Stomach (tissue), 19 donors: Measurements from ENCODE around the gene OSCAR. TPM values are rescaled to one million over a fixed set of nuclear protein-coding genes. Genes with fewer than 3 reads are reported as not detected.

ENCODE experiments used
- DNase-seq, 2 donors: peaks; one replicate each; pipeline versions ENCODE4 v3.0.0 to v3.0.0-alpha.2; 2013 to 2019
- H3K27ac ChIP-seq, 5 donors: fragments of 200-600 bp in 4 of 5; sonication (generic) in 4 of 5; one replicate each; pipeline ENCODE4 v1.5.1; 2013 to 2019; ENCODE audit warnings: mild to moderate bottlenecking in 1 of 5, moderate library complexity in 1 of 5
- H3K27me3 ChIP-seq, 3 donors: fragments of 200-600 bp; sonication (generic); one replicate each; pipeline ENCODE4 v1.5.1; 2017 to 2019; ENCODE audit warnings: mixed run types in 1 of 3
- H3K36me3 ChIP-seq, 4 donors: fragments of 200-600 bp; sonication (generic); 1 replicate in 3 of 4; 2 replicates in 1 of 4; pipeline ENCODE4 v1.5.1; 2016 to 2019
- H3K4me1 ChIP-seq, 4 donors: fragments of 200-600 bp; sonication (generic); one replicate each; pipeline ENCODE4 v1.5.1; 2016 to 2019
- H3K4me3 ChIP-seq, 4 donors: fragments of 200-600 bp; sonication (generic) in 3 of 4; one replicate each; pipeline ENCODE4 v1.5.1; 2016 to 2019; ENCODE audit warnings: mild to moderate bottlenecking in 1 of 4
- H3K9me3 ChIP-seq, 4 donors: fragments of 200-600 bp; sonication (generic); one replicate each; pipeline ENCODE4 v1.5.1; 2016 to 2019
- CTCF ChIP-seq, 7 experiments: fragments of 450-650 bp in 4 of 7; fragments of 200-600 bp in 3 of 7; sonication (generic) in 3 of 7; IDR thresholded peaks; one replicate each; pipeline ENCODE4 v1.5.1; 2016 to 2019; ENCODE audit warnings: antibody characterized with exemption in 7 of 7, control low read depth in 2 of 7, mild to moderate bottlenecking in 1 of 7
- EP300 ChIP-seq: sonication (generic); formaldehyde crosslinking; IDR thresholded peaks from one replicate; pipeline ENCODE4 v1.6.1; 2017; ENCODE audit warnings: antibody characterized with exemption
- POLR2A ChIP-seq, 4 donors: fragments of 450-650 bp; IDR thresholded peaks; one replicate each; pipeline ENCODE4 v1.6.1; 2016; ENCODE audit warnings: antibody characterized with exemption in 4 of 4, control low read depth in 2 of 4, mild to moderate bottlenecking in 1 of 4, moderate library complexity in 1 of 4
- POLR2AphosphoS5 ChIP-seq, 3 donors: sonication (generic); formaldehyde crosslinking; IDR thresholded peaks; one replicate each; pipeline ENCODE4 v1.6.1; 2016; ENCODE audit warnings: antibody characterized with exemption in 3 of 3
- WGBS, 5 donors: extraction: QIAGEN DNeasy Blood & Tissue Kit in 3 of 5; methylation state at CpG; one replicate each; pipeline versions ENCODE4 v1.1.5 to v1.1.7; 2013 to 2018; 5-methylcytosine and 5-hydroxymethylcytosine counted together
- intact Hi-C: fragments of 100-400 bp; cut with DNase I; formaldehyde crosslinking; loops from one replicate; pipeline ENCODE4 v1.15.1; 2023; ENCODE audit warnings: low total_unique reads
- long read RNA-seq, 10 donors: transcript quantifications; one replicate each; lab custom pipeline, GENCODE V29; 2026
- polyA plus RNA-seq, 3 donors: library from polyadenylated mRNA; stranded (reverse); fragments of 200-250 nt; gene quantifications; one replicate each; pipeline ENCODE4 v1.2.3, GENCODE V29; 2013
- total RNA-seq, 5 donors: library from RNA; depleted of rRNA; stranded (reverse); fragments of >200 nt; gene quantifications; one replicate each; pipeline versions ENCODE4 v1.1.0 to v1.2.3, GENCODE V29; 2014 to 2016
- donor health status: healthy with polysubstance abuse.
- donor health status: Bipolar disorder and iron deficiency.
- donor health status: healthy.

OSCAR gene
- 1 to 10 TPM in 1 of 5 donors, under 1 TPM in 1, not detected in 3; 0.45 to 2.6 TPM for total RNA-seq
- under 1 TPM in 2 of 3 donors, not detected in 1; 0.81 to 0.95 TPM for polyA plus RNA-seq
- long read RNA-seq, donor 1, result 0 reads
- long read RNA-seq, donor 2, result 0 reads
- long read RNA-seq, donor 3, result 0 reads
- long read RNA-seq, donor 4, result 0 reads
- long read RNA-seq, donor 5, result 0 reads
- long read RNA-seq, donor 6, result 0 reads
- long read RNA-seq, donor 7, partial matches to known transcripts, result 120 of 244 reads
- long read RNA-seq, donor 7, other reads (novel, unspliced or antisense), result 124 of 244 reads
- long read RNA-seq, donor 8, result 0 reads
- long read RNA-seq, donor 9, result 0 reads
- long read RNA-seq, donor 10, result 0 reads

- TF ChIP-seq EP300 (no peak), POLR2AphosphoS5 (IDR thresholded peaks at IDR 0.05) (no peak), POLR2A (IDR thresholded peaks at IDR 0.05) (no peak), CTCF (IDR thresholded peaks at IDR 0.05) (no peak)
- H3K4me3 ChIP-seq, result peak within 1 kb of the TSS in 1 of 4 donors; percentile 20
- H3K27me3 ChIP-seq, result peaks cover 0 to 14% (median 12%) of the 10 kb centered on the region in 3 donors
- DNase-seq, result peak in 1 of 2 donors; percentile 36
- H3K4me1 ChIP-seq, result peaks cover 15 to 45% (median 30%) of the 10 kb centered on the region in 4 donors
- H3K36me3 ChIP-seq, result peaks cover 1 to 10% (median 7%) of the 10 kb centered on the region in 4 donors
- intact Hi-C loops, result no loop called here
- H3K9me3 ChIP-seq, result no peaks in the 10 kb centered on the region
- peak within 1 kb of the TSS in 2 of 5 donors; percentile 55 to 69 for H3K27ac ChIP-seq
- 45 to 56% (median 53%) methylated on average over 4 to 5 of the region's 5 CpGs for WGBS, 5 donors
Measured at GRCh38 chr19:54100561-54100960, at the start of gene OSCAR. OSCAR (minus strand) TSS chr19:54100803; CDS start chr19:54100792, 11 bp downstream.

GRCh38 chr19:54149021-54149812 is 48.6 kb upstream of the OSCAR start:
- DNase-seq, result no peak
- intact Hi-C loops, result no loop called here
- Histone ChIP-seq H3K4me1 (peaks cover 0 to 9% (median 2%) of the 10 kb centered on the region in 4 donors), H3K4me3 (no peak overlapping the region), H3K36me3 (peaks cover 98 to 100% (median 100%) of the 10 kb centered on the region in 4 donors), H3K9me3 (no peaks in the 10 kb centered on the region), H3K27ac (no peak overlapping the region), H3K27me3 (no peaks in the 10 kb centered on the region)
- 84 to 88% (median 85%) methylated on average over 12 of the region's 12 CpGs for WGBS, 5 donors
- TF ChIP-seq EP300, result no peak

- H3K9me3 ChIP-seq, result no peaks in the 10 kb centered on the region
- no peak overlapping the region for H3K4me3 ChIP-seq
- no peak for DNase-seq
- peak overlapping the region in 3 of 5 donors; percentile 2 to 27 (median 26) for H3K27ac ChIP-seq
- peaks cover 98 to 100% (median 100%) of the 10 kb centered on the region in 4 donors for H3K36me3 ChIP-seq
- 76 to 90% (median 86%) methylated on average over 10 to 19 of the region's 19 CpGs for WGBS, 5 donors
- intact Hi-C loops, result no loop called here
- no peak for TF ChIP-seq CTCF (IDR thresholded peaks at IDR 0.05)
- no peak for TF ChIP-seq POLR2AphosphoS5 (IDR thresholded peaks at IDR 0.05)
- no peak for TF ChIP-seq EP300
- no peak for TF ChIP-seq POLR2A (IDR thresholded peaks at IDR 0.05)
- H3K27me3 ChIP-seq, result no peaks in the 10 kb centered on the region
- peaks cover 0 to 4% (median under 1%) of the 10 kb centered on the region in 4 donors for H3K4me1 ChIP-seq
Measured at GRCh38 chr19:54148158-54148557, 47.6 kb upstream of the OSCAR start.

- WGBS, 5 donors, result 66 to 91% (median 73%) methylated on average over 3 of the region's 3 CpGs
- DNase-seq, result peak in 1 of 2 donors; percentile 69
- H3K4me1 ChIP-seq, result no peaks in the 10 kb centered on the region
- peaks cover 98 to 100% (median 100%) of the 10 kb centered on the region in 4 donors for H3K36me3 ChIP-seq
- H3K9me3 ChIP-seq, result no peaks in the 10 kb centered on the region
- peak overlapping the region in 4 of 5 donors; percentile 2 to 57 (median 32) for H3K27ac ChIP-seq
- intact Hi-C loops, result no loop called here
- no peak overlapping the region for H3K4me3 ChIP-seq
- TF ChIP-seq EP300 (no peak), POLR2AphosphoS5 (IDR thresholded peaks at IDR 0.05) (peak in 1 of 3 donors; percentile 43)
- no peaks in the 10 kb centered on the region for H3K27me3 ChIP-seq
Measured at GRCh38 chr19:54147676-54148075, 47.1 kb upstream of the OSCAR start.

GRCh38 chr19:54145541-54146158 is 45.0 kb upstream of the OSCAR start:
- DNase-seq, result no peak
- peaks cover 80 to 98% (median 91%) of the 10 kb centered on the region in 4 donors for H3K36me3 ChIP-seq
- H3K27ac ChIP-seq, result no peak overlapping the region
- H3K27me3 ChIP-seq, result no peaks in the 10 kb centered on the region
- no peak overlapping the region for H3K4me3 ChIP-seq
- 89 to 92% (median 92%) methylated on average over 25 to 28 of the region's 28 CpGs for WGBS, 5 donors
- H3K9me3 ChIP-seq, result no peaks in the 10 kb centered on the region
- peaks cover 0 to 15% (median 9%) of the 10 kb centered on the region in 4 donors for H3K4me1 ChIP-seq
- intact Hi-C loops, result no loop called here
- TF ChIP-seq CTCF (IDR thresholded peaks at IDR 0.05) (no peak), POLR2AphosphoS5 (IDR thresholded peaks at IDR 0.05) (no peak), POLR2A (IDR thresholded peaks at IDR 0.05) (no peak), EP300 (no peak)
